Medulla oblongata (tissue), 1 donor: ENCODE measurements around the gene TARS3.

ENCODE experiments used
- DNase-seq: peaks from one replicate; pipeline ENCODE4 v3.0.0-alpha.2; 2015; ENCODE audit errors: extremely low spot score

The TARS3 gene

DNA sequence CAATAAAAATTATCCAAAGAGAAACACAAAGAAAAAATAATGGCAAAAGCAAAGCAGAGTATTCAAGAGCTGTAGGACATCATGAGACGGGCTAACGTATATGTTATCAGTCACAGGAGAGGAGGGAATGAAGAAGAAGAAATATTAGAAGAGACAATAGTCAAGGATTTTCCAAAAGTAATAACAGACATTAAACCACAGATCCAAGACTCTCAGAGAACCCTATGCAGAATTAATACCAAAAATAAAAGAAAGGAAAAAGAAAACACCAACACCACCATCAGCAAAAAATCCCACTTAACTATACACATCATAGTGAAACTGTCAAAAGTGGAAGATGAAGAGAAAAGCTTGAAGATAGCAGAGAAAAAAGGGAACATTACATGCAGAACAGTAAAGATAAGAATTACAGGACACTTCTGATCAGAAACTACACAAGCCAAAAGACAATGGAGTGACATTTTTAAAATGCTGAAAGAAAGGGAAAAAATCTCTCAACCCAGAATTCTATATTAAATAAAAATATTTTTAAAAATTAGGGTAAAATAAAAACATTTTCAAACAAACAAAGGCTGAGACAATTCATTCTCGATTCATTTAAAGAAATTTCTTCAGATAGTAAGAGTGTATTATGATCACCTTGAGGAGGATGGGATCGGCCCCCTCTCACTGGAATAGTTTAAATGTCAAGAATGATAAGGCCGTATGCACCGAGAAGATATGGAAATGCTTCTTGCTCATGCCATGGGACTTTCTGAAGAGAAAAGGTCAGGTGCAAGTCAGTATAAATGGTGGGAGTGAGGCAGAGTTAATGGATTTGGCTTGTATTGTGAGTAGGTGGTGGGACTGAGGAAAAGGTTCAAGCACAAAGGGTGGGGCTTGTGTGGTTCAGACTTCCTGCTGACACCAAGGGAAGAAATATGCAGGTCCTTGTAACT lies 100.6 kb downstream of the TARS3 start:
- no peak for DNase-seq

DNA sequence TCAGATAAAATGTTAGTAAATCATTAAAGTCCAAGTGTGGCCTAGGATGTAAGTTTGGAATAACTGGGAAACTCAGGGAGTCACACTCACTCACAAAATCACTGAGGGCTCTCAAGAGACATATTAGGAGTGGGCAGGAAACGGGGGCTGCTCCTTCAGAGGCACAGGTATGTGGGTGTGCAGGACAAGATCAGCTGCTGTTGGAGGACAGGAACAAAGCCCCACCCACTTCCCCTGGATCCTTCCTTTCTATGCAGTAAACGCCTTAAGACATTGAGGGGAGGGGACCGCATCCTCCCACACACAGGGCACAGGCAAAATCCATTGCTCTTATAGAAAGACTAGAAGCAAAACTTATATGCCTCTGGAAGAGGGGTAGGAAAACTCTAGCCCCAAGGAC lies 102.3 kb downstream of the TARS3 start:
- DNase-seq = no peak

DNA sequence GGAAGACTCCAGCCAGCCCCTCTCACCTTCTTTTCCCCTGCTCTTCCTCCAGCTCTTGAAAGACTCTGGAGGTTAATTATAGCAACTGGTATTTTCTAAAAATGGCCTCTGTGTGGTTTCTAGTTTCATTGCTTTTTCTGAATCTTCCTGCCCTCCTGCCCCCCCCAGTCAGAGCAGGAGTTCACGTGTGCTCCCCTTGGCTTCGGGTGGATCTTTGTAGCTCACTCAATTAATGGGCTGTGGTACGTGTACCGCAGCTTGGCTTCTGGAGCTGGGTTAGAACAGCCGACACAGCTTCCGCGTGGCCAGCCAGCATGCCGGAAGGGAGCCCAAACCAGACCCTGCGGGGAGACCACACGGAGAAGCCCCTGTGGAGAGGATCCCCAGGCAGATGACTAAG lies 103.6 kb downstream of the TARS3 start:
- no peak for DNase-seq

DNA sequence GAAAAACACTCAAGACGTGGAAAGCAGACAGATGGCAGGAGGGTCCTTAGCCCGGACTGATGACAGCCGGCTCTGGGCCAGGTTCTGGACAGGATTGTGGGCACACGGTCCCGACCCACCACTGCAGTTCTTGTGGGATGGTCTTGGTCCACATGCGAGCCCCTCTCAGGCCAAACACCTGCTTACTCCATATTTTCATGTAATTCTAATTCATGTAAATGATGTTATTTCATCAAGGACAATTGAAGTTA lies 104.7 kb downstream of the TARS3 start:
- DNase-seq = no peak

DNA sequence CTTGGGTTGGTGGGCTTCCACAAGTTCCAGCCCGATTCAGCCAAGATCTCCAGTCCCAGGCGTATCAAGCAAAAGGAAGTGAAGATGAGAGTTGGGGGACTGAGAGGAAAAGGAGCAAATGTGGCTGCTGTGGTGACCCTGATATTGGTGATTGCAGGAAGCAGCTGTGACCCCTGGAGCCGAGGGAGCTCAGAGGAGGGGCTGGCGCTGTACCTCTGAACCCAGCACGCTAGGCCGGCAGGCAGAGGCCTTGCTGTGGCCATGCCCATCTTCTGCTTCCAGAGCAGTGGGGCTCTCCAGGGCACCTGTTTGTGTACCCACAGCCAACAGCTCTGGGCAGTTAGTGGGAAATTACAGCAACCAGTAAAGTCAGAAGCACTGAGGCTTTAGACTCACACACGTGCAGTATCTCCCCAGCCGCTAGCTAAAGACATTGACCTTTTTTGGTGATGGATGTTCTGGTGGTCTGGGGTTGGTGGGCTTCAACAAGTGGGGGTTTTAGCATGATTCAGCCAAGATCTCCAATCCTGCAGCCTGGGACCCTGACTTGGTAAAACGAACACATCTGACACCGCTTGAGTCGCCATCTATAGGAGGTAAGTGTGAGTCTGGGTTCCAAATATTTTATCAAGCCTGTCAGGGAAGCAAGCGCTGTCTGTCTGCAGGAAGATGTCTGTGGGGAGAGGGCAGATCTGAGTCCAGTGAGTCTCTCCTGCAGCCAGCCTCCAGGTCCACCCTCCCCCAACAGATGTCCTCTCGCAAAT lies 105.2 kb downstream of the TARS3 start:
- DNase-seq = no peak

DNA sequence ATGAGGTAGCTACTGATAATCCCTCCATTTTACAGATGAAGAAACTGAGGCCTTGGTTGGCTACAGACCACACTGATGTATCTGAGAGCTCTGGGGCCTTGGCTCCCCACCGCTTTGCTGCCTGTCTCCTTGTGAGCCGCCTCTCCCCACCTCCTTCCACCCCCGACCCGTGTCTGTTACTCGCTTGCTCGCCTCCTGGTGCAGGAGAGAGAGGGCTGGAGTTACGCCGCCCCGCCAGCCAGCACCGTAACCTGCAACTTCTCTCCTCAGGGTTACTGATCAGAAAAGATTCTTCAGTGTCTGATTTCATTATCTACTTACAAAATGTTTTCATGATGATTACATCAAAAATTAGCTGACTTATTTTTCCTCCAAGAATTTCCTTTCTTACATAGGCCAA lies 106.2 kb downstream of the TARS3 start:
- no peak for DNase-seq

DNA sequence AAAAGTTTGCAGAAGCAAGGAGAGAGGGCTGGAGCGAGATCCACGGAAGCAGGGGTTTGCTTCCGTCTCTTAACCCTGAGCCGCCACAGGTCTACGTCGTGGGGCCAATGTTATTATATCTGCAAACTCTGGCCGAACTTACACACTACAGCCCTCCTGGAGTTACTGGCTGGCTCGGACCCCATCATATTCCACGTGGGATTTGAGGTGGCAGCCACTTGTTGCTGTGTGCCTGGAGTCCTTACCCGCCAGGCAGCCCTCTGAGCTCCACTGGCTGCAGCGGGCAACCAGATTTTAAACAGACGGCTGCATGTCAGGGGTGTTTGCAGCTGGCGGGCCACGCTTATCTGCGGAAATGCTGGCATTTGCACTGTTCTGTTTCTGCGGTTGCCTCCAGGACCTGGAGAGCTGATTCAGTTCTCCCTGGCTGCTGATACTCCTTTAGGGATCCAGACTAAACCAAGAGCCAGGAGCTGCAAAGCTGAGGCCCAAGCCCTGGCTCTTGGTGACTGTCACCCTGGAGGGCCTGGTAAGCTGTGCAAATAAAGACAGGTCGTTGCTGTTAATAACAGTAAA lies 106.8 kb downstream of the TARS3 start:
- no peak for DNase-seq

DNA sequence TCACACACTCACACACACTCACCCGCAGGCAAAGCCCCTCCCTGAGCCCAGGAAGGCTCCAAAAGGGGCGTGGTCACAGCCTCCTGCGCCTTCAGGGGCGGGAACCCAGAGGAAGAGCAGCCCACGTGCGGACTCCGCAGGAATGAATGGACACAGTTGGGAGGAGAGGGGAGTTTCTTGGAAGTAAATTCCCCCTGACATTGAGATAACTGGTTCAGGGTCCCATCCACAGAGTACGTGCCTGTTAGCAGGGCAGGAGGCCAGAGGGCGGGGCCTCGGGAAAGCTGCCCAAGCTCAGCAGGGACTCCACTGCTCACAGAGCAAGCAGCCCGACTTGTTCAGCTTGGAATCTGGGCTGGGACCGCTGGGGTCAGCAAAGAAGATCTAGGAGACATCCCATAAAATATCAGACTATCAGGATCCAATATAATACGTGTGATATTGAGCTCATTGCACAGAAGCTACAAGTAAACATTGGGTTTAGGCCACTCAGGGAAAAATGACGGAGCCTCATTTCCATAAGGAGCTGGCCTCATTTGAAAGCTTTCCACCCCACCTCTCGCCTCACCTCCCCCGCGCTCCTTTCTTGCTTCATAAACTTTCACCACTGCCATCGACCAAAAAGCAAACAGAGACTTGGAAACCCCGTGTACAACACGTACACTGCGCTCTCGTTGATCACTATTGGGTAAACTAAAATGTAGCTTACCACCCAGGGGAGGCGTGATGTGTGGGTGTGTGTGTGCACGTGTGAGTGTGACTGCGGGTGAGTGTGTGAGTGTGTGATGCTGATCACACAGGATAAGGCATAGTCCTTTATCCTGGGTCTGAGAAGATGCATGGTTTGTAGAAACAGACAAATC lies 108.1 kb downstream of the TARS3 start:
- DNase-seq = no peak

DNA sequence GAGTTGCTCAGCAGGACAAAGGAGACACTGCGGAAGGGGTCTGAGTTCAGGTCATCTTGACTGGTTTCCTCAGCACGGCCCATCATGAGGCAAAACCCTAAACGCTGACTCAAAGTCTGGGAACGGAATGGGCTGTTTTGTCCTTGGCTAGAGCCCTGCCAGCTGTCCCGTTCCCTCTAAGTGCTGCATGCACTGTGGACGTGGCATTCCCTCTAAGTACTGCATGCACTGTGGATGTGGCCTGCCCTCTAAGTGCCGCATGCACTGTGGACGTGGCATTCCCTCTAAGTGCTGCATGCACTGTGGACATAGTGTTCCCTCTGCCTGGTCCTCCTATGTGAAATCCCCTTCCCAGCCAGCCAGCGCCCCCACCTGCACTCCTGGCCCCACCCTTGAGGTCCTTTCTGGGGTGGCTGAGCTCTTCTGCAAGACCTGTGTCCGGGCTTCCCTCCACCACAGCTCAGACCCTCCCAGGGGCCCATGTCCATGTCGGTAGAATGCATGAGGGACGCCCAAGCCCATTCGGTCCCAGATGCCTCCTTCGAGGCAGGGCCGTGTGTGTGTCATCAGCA lies 108.8 kb downstream of the TARS3 start:
- DNase-seq = no peak

DNA sequence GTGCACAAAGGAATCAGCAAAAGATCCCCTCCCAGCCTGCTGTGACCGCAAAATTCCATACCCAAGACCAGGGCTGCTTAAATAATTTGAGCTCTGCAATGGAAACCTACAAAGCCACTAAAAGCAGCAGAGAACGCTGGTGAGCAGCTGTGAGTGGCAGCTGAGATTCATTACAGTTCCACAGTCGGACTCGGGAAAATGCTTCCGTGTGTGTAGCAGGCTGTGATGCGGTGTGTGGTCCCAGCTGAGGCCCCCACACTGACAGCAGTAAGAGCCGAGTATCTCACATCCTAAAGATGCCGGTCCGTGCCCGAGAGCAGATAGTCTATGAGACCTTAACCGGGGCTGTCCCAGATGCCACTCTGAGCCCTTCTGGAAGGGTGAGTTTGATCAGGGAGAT lies 109.5 kb downstream of the TARS3 start:
- no peak for DNase-seq

DNA sequence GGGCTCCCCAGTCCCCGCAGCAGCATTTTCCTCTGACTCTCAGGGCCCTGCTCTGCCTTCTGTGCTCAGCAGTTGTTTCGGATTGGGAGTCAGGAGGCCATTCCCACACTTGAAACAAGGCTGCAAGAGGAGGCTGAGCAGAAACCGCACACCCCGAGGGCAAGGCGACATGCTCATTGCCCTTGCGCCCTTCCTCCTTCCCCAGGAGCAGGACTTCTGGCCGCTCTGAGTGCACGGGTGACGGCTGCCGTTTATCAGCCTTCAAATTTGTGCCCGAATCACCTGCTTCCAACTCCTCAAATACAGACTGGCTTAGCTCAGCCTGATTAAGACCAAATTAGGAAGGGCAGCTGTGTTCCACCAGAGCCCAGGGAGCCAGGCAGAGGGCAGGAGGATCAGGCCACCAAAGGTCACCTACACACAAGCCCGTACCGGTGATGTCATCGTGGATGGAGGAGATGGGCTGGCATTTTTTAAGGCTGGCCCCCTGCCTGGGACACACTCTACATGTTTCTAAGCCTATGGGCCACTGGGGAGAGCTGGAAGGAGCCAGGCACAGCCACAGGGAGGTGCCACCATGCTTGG lies 110.2 kb downstream of the TARS3 start:
- DNase-seq = no peak

DNA sequence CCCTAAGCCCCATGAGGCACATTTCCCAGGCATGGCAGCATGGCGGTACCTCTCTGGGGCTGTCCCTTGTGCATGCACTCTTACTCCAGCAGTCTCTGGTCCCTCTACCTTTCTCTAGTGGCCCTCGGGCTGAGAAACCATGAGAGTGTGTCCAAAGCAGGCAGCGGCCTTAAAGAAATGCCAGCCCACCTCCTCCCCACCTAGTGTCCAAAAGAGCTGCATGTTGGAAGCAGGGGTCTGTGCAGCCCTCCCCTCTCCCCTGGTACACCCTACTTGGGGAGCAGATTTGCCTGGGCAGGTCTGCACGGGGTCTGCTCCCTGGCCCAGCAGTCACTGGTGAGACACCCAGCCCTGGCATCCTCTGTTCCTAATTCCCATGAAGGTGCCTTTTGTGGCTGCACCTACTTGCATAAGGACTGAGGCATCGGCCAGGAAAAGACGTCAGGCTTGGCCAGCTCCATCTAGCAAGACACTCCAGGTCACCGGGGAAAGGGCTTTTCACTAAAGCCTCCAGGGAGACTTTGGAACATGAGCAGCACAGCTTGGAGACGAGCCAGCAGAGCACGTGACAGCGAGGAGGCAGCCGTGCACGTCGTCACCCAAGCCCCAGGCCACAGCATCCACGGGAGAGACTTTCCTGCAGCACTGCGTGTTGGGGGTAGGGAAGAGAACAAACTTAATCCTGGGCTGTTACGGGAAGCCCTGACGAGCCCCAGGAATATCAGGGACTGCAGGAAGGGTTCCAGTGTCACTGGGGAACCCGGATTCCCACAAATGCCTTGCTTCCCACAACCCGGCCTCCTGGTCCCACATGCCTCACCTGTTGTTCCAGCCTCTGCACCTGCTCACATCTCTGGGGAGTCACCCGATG lies 110.9 kb downstream of the TARS3 start:
- peak; percentile 56 for DNase-seq

DNA sequence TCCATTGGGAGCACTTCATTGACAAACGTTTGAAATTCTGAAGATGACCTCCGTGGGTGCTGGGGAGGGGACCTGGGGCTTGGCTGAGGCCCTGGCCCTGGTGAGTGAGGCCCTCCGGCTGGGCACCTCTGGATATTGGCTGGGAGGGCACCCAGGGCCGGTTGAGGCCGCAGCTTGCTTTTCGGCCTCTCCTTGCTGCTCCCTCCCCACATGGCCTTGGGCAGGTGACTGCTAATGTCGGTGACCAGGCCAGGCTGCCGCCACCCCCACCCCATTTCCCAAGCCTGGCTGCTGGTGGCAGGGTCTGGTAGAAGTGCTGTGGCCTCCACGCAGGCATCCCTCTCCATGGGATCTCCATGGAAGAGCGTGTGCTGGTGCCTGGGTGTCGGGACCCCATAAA lies 111.6 kb downstream of the TARS3 start:
- no peak for DNase-seq

DNA sequence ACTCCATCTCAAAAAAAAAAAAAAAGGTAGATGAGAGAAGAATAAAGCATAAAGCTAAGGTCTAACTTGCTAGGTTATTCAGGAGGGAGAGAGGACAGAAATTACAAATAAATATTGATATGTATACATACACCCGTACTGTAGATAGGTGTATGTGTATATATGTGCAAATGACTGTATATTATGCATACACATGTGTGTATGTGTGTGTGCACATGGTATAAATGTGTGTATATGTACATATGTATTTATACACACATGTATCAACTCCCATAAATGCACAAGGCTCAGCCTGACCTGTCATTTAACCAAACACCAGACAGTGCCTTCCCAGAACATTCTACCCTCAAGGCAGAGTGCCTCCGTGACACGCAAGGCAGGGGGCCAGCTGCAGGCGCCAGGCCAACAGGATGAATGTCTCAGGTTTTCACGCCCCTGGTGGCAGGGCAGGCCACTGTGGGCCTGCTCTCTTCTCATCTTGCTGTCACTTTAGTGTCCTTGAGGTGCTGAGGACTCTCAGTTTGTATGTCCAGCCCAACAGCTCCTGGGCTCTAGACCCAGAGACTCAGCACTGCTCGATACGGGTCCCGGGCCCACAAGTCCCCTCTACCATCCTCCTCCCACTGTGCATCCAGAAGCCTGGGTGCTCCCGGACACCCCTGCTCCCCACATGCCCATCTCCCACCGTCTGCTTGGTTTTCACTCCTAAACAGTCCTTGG lies 112.5 kb downstream of the TARS3 start:
- no peak for DNase-seq

DNA sequence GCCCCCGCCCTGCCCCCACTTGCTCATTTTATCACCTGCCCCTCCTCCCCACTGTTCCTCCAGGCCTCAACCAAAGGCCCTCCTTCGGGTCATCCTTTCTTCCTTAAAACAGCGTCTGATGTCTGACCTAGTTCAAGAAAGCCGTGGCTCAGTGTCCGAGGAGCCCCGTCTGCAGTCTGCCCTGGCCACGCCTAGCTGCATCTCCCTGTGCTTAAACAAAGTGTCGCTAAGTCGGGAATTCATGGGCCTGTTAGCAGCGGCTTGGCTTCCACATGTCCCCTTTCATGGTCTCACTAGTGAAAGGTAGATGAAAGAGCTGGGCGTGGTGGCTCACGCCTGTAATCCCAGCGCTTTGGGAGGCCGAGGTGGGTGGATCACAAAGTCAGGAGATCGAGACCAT lies 113.3 kb downstream of the TARS3 start:
- no peak for DNase-seq

DNA sequence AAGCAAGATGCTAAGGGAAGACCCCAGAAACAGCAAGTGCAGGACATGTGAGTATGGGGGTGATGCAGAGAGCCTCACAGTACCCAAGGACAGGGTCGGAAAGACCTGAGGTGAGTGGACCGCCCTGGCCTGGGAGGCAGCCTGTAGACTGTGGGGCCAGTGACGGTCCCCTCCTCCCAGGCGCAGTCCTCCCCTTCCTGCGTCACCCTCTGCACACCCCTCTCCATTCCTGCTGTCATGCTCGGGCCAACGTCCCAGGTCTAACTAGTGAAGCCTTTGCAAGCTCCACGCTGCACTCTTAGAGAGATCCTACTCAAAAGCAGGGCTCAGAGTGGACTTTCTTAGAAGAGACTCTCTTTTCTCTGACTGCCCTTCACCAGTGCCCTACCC lies 113.7 kb downstream of the TARS3 start:
- no peak for DNase-seq

DNA sequence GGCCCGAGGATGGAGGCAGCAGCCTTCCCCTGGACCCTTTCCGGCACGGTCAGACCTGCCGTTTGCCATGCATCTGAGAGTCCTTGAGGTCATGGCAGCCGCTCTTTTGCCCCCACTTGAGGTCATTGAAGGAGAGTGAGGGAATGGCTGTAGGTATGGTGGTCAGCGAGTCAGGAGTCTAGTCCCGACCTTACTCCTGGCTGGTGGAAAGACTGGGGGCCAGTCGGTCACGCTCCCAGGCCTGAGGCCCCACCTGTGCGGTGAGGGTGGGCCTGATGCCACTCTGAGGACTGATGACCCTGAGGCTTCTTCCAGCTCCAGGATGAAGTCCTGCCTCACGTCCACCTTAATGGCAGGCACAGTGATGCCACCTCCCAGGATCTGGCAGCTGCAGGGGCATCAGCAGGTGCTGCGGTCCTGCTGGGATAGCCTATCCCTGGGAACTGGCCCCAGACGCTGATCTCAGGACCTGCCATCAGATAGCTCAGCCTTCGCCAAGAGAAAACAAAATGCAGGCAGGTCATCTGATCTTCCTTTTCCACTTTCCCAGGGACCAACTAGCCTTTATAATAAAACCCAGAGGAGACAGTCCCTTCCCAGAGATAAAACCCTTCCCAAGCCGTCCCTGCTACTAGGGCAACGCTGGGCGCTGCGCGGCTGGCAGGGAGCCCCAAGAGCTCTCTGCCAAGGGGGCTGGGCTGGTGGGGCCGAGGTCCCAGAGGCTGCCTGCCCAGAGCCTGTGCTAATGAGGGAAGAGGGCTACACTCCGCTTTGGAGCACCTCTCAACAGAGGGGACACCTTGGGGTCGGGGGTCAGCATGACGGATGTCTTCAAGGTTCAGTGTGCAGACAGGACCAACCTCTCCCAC lies 114.3 kb downstream of the TARS3 start:
- peak; percentile 7 for DNase-seq

DNA sequence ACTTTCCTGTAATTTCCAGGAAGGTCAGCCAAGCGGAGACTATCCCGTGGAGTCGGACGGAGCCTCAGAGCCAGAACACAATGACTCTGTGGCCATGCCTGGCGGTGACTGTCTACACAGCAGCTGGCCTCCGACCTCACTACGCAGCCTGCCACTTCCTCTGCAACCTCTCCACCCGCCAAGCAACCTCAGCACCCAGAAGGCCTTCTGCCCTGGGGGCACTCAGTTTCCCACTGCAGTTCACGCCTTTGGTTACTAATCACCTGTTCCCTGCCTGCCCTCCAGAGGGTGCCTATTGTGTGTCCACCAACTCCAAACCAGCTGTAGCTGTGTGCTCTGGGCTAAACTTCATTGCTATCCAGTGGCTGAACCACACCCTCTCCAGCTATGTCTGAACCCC lies 116.1 kb downstream of the TARS3 start:
- DNase-seq = no peak

DNA sequence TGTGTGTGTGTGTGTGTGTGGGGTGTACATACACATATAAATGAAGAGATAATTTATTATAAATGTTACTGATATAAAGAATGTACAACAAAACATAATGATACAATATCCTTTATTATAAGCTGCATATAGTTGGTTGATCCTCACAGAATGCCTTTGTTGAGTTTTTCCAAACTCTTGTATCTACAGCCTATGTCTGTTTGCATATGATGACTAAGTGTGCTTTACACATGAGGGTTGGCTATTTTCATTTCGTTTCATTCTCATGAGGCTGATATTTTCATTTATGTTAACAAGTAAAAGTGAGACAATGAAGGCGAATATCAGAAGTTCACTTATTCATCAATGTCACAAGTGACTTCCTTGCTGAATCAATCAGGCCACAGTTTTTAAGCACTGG lies 117.2 kb downstream of the TARS3 start:
- DNase-seq = no peak
